ENCODE results near the gene CARD10.

- no peak for TF ChIP-seq CTCF (conservative IDR thresholded peaks at IDR 0.05; ENCODE audit: low read depth, low read length)
- no peak for TF ChIP-seq EZH2 (IDR thresholded peaks at IDR 0.05; ENCODE audit: borderline replicate concordance, low read depth, low read length, poor library complexity, severe bottlenecking)
These were observed 20.0 kb downstream of the CARD10 start for GRCh38 chr22:37499027-37499707.

Measured in A673 (cell line).